ENCODE measurements around the gene FAM47E.

- TF ChIP-seq BACH1 (IDR thresholded peaks at IDR 0.05; ENCODE audit: low read length), result no peak
- no peak for TF ChIP-seq POLR2AphosphoS5 (IDR thresholded peaks at IDR 0.05; ENCODE audit: low read depth, low read length)
- TF ChIP-seq CBX5 (IDR thresholded peaks at IDR 0.05; ENCODE audit: low read depth, low read length), result no peak
- TF ChIP-seq GABPA (IDR thresholded peaks at IDR 0.05; ENCODE audit: borderline replicate concordance, insufficient read depth, low read length), result no peak
- no peak for TF ChIP-seq USF2 (IDR thresholded peaks at IDR 0.05; ENCODE audit: low read length)
- no peak for TF ChIP-seq CBX8 (IDR thresholded peaks at IDR 0.05; ENCODE audit: borderline replicate concordance, low read depth, low read length)
- TF ChIP-seq POLR2A (IDR thresholded peaks at IDR 0.05; ENCODE audit: control extremely low read depth in 1 of 2, low read depth in 2 of 2, low read length in 2 of 2), result no peak
- TF ChIP-seq CTCF (IDR thresholded peaks at IDR 0.05; ENCODE audit: control extremely low read depth in 1 of 3, insufficient read depth in 1 of 3, low read depth in 1 of 3, low read length in 3 of 3), result no peak
- TF ChIP-seq EZH2 (IDR thresholded peaks at IDR 0.05; ENCODE audit: low read depth, low read length, severe bottlenecking), result no peak
- TF ChIP-seq MAX (IDR thresholded peaks at IDR 0.05), result no peak
- no peak for TF ChIP-seq EP300 (IDR thresholded peaks at IDR 0.05; ENCODE audit: borderline replicate concordance in 1 of 2, low read depth in 2 of 2, low read length in 2 of 2)
- no peak for TF ChIP-seq GTF2F1 (IDR thresholded peaks at IDR 0.05; ENCODE audit: borderline replicate concordance, low read depth, low read length)
Observed at GRCh38 chr4:76260571-76260970, 9.1 kb downstream of the FAM47E start.

Measured in H1 (cell line).